H54 (cell line): Measurements from ENCODE around the gene TMEM121.

ENCODE experiments used
- DNase-seq: peaks from one replicate; pipeline ENCODE4 v3.0.0; 2011; ENCODE audit warnings: low spot score, mixed read lengths; ENCODE audit not compliant: insufficient read length
- FAIRE-seq: peaks from 3 replicates; lab custom pipeline; 2011; peaks lifted over from hg19 to GRCh38; lab: Jason Lieb, UNC
- POLR2A ChIP-seq: IDR thresholded peaks from 2 replicates; pipeline ENCODE4 v1.6.1; 2011; ENCODE audit warnings: low read depth, mild to moderate bottlenecking, low read length

The TMEM121 gene

GRCh38 chr14:105525861-105526775 is at the start of gene TMEM121:
Gene TMEM121 (plus strand): TSS chr14:105526583. CDS start chr14:105528835, 2,252 bp downstream.
- no peak for DNase-seq
- no peak for TF ChIP-seq POLR2A
- FAIRE-seq = no peak

GRCh38 chr14:105476831-105477659 is 49.3 kb upstream of the TMEM121 start:
- DNase-seq = no peak
- no peak for FAIRE-seq
- no peak for TF ChIP-seq POLR2A

- DNase-seq (no peak), FAIRE-seq (no peak)
- TF ChIP-seq POLR2A = no peak
Measured at GRCh38 chr14:105477660-105478397, 48.6 kb upstream of the TMEM121 start.

GRCh38 chr14:105478398-105479251 is 47.8 kb upstream of the TMEM121 start:
- FAIRE-seq (no peak), DNase-seq (no peak)

GRCh38 chr14:105479431-105480158 is 46.8 kb upstream of the TMEM121 start:
- no peak for FAIRE-seq
- no peak for DNase-seq
- no peak for TF ChIP-seq POLR2A

More at GRCh38 chr14:105478398-105479251, 47.8 kb upstream of the TMEM121 start:
- TF ChIP-seq POLR2A = no peak

GRCh38 chr14:105480199-105480746 is 46.1 kb upstream of the TMEM121 start:
- DNase-seq (no peak), FAIRE-seq (no peak)
- TF ChIP-seq POLR2A = no peak

GRCh38 chr14:105480807-105481801 is 45.3 kb upstream of the TMEM121 start:
- DNase-seq (peak; percentile 97), FAIRE-seq (peak; percentile 89)
- TF ChIP-seq POLR2A = peak; percentile 23; the same call in 1 of the 2 replicates

- FAIRE-seq (peak; percentile 97), DNase-seq (peak; percentile 99)
- no peak for TF ChIP-seq POLR2A
Measured at GRCh38 chr14:105481886-105482457, 44.4 kb upstream of the TMEM121 start.

- DNase-seq (no peak), FAIRE-seq (no peak)
- TF ChIP-seq POLR2A = no peak
Measured at GRCh38 chr14:105482486-105483110, 43.8 kb upstream of the TMEM121 start.
